GM12864 (cell line): Measurements from ENCODE around the gene ZPLD1.

Experiments used
- DNase-seq: peaks from one replicate; pipeline ENCODE4 v3.0.0-alpha.2; 2011; ENCODE audit warnings: low read depth
- H3K4me3 ChIP-seq: 2 replicates; pipeline ENCODE4 v1.5.1; 2011; ENCODE audit warnings: mild to moderate bottlenecking, low read depth, low read length, control low read depth
- CTCF ChIP-seq: IDR thresholded peaks from 2 replicates; pipeline ENCODE4 v1.5.1; 2011; ENCODE audit warnings: low read depth, mild to moderate bottlenecking, moderate library complexity, low read length, control low read depth, inconsistent platforms; ENCODE audit errors: missing control alignments

Gene ZPLD1

GRCh38 chr3:102457644-102458043 is 22.8 kb downstream of the ZPLD1 start:
- TF ChIP-seq CTCF, result no peak
- no peak overlapping the region for H3K4me3 ChIP-seq
- DNase-seq, result no peak

DNA sequence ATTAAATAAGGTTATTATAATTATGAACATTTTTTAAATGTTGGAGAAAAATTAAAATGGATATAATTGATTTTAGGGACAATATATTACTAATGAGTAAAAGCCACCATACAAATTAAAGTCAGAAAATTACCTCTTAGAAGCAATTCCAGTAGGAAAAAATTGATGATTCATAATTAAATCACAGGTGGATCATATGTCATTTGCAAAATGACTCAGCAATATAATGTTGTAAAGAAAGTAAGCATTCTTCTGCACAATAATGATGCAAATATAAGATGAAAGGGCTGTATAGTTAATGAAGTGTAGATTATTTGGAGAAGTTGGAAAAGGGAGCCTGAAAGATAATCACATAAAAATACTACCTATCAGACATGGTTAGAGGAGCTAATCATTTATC is 25.8 kb downstream of the ZPLD1 start:
- TF ChIP-seq CTCF, result no peak
- H3K4me3 ChIP-seq, result no peak overlapping the region
- DNase-seq, result no peak

DNA sequence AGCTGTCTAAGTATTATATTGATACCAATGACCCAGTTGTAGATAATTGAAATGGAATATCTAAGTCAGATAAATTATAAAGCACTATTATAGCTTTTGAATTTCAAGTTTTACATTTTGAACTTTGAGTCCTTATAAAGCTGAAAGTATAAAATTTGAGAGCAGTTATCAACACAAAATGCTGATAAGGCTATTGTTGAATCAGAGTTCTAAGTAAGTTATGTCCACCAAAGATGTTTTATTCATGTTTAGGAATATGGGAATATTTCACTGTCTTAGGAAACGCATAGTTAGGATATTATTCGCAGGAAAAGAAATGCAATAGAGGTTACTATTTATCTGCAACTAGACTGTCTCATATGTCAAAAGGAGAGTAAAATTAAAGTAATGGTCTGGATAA is 29.4 kb downstream of the ZPLD1 start:
- no peak overlapping the region for H3K4me3 ChIP-seq
- no peak for TF ChIP-seq CTCF

DNA sequence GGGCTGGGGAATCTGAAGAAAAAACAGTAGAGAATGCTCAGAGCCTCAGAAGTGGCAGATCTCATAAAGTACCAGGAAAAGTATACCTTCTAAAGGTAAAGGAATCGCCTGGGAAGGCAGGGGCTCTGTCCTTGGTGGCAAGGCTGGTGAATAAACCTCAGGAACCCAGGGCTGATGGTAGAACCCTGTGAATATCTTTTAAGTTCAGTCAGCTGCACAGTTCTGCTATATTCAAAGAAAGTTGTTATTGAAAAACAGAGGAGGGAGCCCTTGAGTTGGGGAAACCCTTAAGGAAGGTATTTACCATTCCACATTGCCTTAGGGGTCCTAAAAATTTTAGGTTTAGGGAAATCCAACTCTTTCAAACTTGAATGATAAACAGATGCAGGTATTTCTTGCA is 31.2 kb downstream of the ZPLD1 start:
- no peak for TF ChIP-seq CTCF
- H3K4me3 ChIP-seq, result no peak overlapping the region
- DNase-seq, result no peak

More for the DNA sequence above, 29.4 kb downstream of the ZPLD1 start:
- DNase-seq, result no peak

- no peak overlapping the region for H3K4me3 ChIP-seq
- no peak for TF ChIP-seq CTCF
Observed at GRCh38 chr3:102470066-102470465, 35.3 kb downstream of the ZPLD1 start.

DNA sequence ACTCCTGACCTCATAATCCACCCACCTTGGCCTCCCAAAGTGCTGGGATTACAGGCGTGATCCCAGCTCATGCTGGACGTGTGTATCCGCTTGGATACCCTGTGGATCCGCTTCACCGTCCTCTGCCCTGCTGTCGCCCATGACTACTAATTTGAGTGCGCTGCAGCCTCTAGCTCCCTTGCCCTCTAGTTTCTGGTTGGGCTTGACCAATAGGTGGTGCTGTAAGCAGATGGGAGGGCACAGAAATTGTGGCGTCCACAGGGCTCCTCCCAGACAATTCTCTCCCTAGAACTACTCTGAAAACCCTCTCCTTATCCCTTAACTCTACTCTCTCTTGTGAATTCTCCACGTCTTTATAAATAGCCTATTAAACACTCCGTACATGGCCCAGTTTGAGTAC is 36.2 kb downstream of the ZPLD1 start:
- no peak for DNase-seq
- H3K4me3 ChIP-seq, result no peak overlapping the region
- TF ChIP-seq CTCF, result peak; percentile 23

More at GRCh38 chr3:102470066-102470465, 35.3 kb downstream of the ZPLD1 start:
- no peak for DNase-seq

DNA sequence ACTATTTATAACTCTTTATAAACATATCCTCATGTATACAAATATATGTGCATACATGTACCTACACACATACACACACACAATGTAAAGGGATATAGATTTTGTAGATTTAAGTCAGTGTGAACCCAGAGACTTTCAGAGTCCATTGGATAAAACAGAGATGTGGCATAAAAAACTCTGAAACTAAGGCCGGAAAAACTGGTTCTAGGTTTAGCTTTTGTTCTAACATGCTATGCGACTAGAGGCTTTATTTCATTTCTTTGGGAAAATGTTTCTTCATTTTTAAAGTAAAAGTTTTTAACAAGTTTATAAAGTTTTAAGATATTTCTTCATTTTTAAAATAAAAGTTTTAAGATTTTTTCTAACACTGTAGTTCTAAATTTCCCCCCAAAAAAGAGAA is 36.7 kb downstream of the ZPLD1 start:
- TF ChIP-seq CTCF, result no peak
- DNase-seq, result no peak
- H3K4me3 ChIP-seq, result no peak overlapping the region
